G401 (cell line): ENCODE results near the gene SSTR4. TPM values are rescaled to one million over a fixed set of nuclear protein-coding genes. Genes with fewer than 3 reads are reported as not detected.

Experiments
- DNase-seq: peaks from one replicate; pipeline ENCODE4 v3.0.0-alpha.2; 2015; ENCODE audit warnings: low spot score
- in situ Hi-C: cut with HindIII; loops from 2 replicates; pipeline ENCODE4 v1.10.0; 2016; ENCODE audit warnings: low sequenced_read_pairs, mixed read lengths
- total RNA-seq: library from RNA; depleted of rRNA; stranded (reverse); fragments of >200 nt; shearing (Covaris generic); gene quantifications from 2 replicates; pipeline ENCODE4 v1.2.3, GENCODE V29; 2014

The SSTR4 gene
- total RNA-seq, 1 experiment from 2014 or later, result not detected

GRCh38 chr20:23037017-23037481 is 1.9 kb downstream of the SSTR4 start:
- in situ Hi-C loops, result no loop called here
- no peak for DNase-seq

DNA sequence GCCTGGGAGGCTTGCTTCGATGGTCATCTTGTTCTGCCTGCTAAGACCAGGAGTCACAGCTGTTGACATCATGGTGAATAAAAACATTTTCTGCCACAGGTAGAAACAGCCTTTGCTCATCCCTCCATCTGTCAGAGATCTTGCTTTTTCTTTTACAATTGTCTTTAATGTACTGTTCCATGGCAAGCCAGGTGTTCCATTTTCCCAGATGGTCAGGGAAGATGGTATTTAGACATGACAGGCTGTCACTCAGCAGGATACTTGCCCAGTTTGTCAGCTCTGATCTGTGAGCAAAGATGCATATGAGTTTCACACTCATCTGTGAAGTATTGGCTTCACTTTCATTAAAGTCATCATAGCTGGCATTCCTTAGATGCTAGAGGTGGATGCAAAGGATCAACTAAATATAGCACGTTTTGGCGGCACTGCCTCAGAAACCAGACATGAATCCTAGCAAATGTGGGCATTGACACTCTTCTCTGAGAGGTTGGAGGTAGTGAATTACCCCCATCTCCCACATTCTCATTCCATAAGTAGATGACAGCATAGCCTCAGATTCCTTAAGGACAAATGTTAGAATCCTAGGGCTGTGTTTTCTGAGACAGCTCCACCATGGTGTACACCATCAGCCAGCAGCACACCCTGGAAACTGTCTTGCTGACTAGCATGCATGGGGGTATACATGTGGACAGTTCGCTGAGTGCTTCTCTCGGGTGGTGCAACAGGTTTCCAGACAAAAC is 4.2 kb downstream of the SSTR4 start:
- in situ Hi-C loops, result no loop called here
- peak; percentile 74 for DNase-seq

- in situ Hi-C loops, result no loop called here
- DNase-seq, result no peak
These were observed 4.9 kb downstream of the SSTR4 start for GRCh38 chr20:23039885-23040508.

- in situ Hi-C loops, result no loop called here
- DNase-seq, result no peak
These were observed 7.2 kb downstream of the SSTR4 start for GRCh38 chr20:23042270-23042669.

DNA sequence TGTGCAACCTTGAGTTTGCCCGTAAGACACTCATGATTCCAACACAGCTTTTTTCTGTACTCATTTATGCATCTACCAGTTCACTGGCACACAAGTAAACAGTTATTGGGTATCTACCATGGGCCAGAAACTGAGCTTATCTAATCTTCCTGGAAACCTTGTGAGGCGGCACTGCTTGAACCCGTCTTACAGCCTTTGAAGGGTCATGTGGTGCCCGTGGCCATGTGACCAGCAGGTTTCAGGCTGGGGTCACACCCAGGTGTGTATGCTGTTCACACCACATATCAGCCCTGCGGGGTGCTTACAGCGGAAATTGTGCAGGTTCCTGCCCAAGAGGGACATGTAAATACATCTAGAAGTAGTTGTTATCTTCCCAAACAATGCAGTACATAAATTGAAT is 8.3 kb downstream of the SSTR4 start:
- in situ Hi-C loops, result no loop called here
- no peak for DNase-seq

GRCh38 chr20:23046431-23046830 is 11.3 kb downstream of the SSTR4 start:
- DNase-seq, result no peak
- in situ Hi-C loops, result no loop called here

DNA sequence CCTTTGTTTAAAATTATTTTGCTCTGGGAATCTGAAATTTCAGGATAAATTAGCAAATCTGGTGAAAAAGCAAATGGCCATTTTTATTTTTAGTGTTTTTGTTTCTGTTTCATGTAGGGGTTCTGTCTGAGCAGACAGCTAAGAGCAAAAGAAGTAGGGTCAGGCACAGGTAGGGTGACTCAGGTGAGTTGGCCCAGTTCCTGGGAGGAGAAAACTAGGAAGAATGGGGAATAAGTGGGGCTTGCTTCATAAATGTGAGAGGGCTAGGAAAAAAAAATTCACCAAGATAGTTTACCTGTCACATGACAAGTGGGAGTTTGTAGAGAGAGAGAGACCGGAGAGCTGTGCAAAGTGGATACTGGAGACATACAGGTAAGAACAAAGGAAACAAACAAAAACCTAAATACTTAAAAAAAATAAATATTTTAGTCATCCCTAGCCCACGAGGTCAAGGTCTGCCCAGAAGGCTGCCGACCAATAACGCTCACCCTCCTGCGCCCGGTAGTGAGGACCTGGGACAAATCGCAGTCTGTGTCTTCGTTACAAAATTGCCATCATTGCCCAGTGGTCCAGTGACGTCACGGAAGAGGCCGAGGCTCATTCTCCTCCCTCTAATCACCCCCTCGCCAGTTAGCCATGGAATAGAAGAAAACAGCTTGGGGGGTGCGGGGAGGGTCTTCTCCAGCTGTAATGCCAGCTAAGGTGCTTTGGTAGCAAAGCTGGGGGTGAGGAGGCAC is 12.1 kb downstream of the SSTR4 start:
- in situ Hi-C loops, result no loop called here

GRCh38 chr20:23047738-23048214 is 12.7 kb downstream of the SSTR4 start:
- in situ Hi-C loops, result no loop called here
- DNase-seq, result no peak

More for the DNA sequence above, 12.1 kb downstream of the SSTR4 start:
- DNase-seq, result no peak

DNA sequence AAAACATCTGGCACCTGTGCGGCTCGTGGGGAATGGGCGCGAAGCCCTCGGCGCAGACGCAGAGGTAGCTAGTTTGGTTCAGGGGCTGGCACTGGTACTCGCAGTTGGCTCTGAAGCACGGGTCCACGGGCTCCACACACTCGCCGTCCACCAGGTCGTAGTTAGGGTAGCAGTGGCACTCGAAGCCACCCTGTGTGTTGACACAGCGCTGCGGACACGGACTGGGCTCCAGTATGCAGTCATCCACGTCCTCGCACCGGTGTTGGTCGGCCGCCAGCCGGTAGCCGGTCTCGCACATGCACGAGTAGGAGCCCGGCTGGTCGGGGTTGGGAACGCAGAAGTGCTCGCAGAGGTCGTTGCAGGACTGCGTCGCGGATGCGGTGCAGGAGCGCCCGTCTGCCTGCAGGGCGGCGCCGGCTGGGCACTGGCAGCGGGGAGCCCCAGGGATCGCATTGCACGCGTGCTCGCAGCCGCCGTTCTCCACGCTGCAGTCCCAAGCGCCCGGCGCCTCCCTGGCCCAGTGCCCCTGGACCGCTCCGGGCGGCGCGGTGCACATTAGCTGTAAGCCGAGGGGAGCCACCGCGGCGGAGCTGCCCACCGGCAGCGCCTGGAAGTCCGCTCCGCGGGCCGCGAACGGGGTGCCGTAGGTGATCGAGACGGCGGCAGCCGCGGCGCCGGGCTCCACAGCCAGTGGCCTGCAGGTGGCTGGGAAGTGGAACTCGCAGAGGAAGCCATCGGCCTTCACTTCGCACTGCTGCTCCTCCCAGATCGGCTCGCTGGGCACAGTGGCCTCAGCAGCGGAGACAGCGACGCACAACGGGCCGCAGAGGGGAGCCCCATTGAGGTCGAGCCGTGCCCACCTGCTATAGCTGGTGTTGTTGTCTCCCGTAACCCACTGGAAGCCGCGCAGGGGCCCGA is 13.4 kb downstream of the SSTR4 start:
- DNase-seq, result no peak
- in situ Hi-C loops, result no loop called here

DNA sequence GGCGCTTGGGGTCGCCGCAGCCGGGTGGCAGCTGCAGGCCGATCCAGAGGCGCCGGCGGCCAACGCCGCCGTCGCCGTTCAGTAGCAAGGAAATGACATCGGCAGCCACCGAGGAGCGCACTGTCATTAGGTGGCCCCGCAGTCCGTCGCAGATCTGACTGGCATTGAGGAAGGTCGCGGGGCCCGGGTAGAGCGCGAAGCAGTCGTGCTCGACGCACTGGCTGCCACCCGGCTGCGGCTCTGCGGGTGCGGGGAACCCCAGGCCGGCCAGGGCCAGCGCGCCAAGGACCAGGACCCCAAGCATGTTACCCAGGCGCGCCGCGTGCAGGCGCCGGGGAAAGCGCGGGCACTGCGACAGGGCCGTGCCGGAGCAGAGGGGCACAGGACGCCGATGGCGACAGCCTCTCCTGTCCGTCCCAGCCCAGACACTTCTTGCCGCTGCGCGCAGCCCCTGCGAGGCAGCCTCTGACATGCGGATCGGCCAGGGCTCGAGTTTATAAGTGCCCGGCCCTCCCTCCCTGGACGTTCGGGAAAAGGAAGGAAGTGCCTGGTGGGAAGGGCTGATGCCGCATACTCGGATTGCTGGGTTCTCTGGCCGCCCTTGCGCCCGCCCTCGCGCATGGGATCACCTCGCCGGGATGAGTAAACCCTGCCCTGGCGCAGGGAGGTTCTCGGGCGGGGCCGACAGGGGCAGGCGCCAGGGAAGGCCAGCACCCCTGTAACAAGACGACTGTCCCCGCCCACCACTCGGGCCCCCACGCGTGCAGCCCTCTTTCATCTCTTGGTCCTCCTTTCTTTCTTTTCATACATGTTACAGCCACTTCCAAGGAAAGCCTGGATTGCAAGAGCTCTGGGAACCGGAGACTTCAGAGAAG is 14.3 kb downstream of the SSTR4 start, which contains the start of gene THBD:
TSS of gene THBD (minus strand) at position 472 of the 875 bp plus-strand sequence. CDS start at position 304, 168 bp downstream.
- no peak for DNase-seq
- in situ Hi-C loops, result no loop called here

- in situ Hi-C loops, result no loop called here
These were observed 15.1 kb downstream of the SSTR4 start for GRCh38 chr20:23050076-23050838.

GRCh38 chr20:23050847-23051627 is 15.9 kb downstream of the SSTR4 start:
- no peak for DNase-seq
- in situ Hi-C loops, result no loop called here

More at GRCh38 chr20:23050076-23050838, 15.1 kb downstream of the SSTR4 start:
- no peak for DNase-seq

DNA sequence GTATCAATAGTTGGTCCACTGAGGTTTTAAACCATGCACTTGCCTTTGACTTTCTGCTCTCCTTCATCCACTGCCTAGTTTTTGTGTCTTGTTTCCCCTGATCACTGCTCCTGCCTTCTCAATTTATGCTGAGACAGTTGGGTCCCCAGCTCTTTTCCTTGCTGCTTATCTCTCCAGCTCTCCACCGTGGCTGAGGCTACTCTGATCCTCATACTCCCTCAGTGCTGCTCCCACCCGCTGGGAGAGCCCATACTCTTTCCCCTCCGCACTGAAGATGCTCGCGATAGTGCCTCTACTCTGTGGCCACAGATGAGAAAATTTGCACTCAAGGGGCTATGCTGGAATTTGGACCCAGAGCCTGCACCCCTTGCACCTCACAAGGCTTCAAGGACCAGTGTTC is 17.8 kb downstream of the SSTR4 start:
- no peak for DNase-seq
- in situ Hi-C loops, result no loop called here

- DNase-seq, result no peak
- in situ Hi-C loops, result no loop called here
These were observed 23.1 kb downstream of the SSTR4 start for GRCh38 chr20:23058240-23058639.

DNA sequence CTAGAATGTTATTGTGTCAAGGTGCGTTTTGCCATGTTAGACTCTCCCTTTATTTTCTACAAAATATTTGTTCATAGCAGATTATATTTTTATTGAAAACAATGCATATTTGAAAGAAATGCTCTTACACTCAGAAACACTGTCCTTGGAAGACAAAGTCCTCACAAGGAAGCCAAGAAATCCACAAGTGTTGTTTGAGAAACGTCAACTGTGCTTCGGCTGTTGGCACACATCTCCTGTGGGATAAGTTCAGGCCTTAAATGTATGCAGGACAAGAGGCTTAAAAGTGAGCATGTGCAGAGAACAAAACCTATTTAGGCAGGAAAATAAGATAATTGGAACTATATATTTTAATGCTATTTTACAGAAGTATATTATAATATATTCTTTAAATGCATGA is 23.9 kb downstream of the SSTR4 start:
- in situ Hi-C loops, result no loop called here
- DNase-seq, result no peak

DNA sequence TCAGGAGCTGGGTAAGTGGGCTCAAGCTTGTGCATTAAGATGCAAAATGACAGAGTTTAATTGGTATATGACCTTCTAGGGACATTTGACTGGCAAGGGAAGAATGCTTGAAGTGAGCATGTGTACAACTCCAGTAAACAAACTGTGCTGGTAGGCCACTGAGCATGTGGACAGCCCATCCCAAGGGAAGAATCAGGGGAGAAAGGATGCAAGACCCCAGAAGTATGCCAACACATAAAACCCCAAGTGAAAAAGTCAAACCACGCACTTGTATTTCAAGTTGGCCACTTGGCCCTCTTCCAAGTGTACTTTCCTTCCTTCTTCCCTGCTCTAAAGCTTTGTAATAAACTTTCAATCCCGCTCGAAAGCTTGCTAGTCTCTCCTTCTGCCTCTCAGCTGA is 24.7 kb downstream of the SSTR4 start:
- DNase-seq, result no peak
- in situ Hi-C loops, result no loop called here

- in situ Hi-C loops, result no loop called here
- DNase-seq, result no peak
These were observed 25.5 kb downstream of the SSTR4 start for GRCh38 chr20:23060629-23061028.
